NCI-H460 (cell line): ENCODE measurements around the gene ZDHHC20. TPM values are rescaled to one million over a fixed set of nuclear protein-coding genes. Genes with fewer than 3 reads are reported as not detected.

Source experiments
- DNase-seq: peaks from one replicate; pipeline ENCODE4 v3.0.0-alpha.2; 2016; ENCODE audit warnings: low read depth; ENCODE audit errors: extremely low read depth
- small RNA-seq, 2 experiments: library from RNA; depleted of rRNA; stranded (forward); fragments of <200 nt; gene quantifications; one replicate each; pipeline ENCODE3, GENCODE V24; 2014
- total RNA-seq: library from RNA; depleted of rRNA; stranded (reverse); fragments of >200 nt; shearing (Covaris generic); gene quantifications from 2 replicates; pipeline ENCODE4 v1.2.3, GENCODE V29; 2014; rRNA removed

ZDHHC20 gene
- total RNA-seq, 1 experiment from 2014 or later, result 42.2 TPM

DNA sequence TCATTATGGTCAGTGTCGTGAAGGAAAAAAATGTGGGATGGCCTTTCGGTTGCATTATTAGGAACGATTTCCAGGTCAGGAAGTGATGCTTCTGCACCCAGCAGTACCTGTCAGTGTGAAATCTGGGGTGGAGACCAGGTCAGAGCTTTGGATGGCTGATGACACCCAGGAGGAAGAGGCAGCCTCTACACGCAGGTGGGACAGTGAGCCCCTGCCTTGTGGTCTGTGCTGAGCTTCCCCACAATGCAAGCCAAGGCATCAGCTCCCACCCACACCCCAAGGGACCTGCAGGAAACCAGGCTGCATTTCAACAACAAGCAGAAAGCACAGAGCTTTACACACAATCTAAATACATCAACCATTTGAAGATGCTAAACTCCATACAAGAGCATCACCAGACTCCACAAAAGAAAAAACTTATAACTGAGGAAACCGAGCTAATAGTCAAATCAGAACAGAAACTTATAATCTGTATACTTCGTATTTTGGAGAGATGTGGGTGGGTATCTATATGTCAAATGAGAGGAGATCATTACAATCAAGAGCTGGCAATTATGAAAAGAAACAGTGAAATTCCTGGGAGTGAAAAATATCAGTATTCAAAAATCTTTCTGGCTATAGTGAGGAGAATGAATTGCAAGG lies 130.1 kb downstream of the ZDHHC20 start:
- no peak for DNase-seq

DNA sequence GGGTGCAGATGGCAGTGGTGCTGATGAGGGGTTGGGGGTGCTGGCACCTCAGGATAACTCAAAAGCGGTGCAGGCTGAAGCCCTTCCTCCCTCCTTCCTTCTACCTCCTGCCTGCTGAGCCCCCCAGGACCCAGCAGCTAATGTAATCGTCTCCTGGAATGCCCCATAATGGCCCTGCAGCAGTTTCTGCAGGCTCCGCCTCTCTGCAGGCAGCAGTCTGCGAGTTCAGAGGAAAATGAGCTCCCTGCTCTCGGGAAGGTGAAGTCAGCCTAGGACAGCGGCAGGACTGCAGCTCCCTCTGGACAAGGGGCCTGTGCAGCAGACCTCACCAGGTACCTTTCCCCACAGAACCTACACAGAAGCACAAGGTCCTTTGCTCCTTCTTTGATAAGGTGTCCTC lies 130.9 kb downstream of the ZDHHC20 start:
- DNase-seq, result no peak

DNA sequence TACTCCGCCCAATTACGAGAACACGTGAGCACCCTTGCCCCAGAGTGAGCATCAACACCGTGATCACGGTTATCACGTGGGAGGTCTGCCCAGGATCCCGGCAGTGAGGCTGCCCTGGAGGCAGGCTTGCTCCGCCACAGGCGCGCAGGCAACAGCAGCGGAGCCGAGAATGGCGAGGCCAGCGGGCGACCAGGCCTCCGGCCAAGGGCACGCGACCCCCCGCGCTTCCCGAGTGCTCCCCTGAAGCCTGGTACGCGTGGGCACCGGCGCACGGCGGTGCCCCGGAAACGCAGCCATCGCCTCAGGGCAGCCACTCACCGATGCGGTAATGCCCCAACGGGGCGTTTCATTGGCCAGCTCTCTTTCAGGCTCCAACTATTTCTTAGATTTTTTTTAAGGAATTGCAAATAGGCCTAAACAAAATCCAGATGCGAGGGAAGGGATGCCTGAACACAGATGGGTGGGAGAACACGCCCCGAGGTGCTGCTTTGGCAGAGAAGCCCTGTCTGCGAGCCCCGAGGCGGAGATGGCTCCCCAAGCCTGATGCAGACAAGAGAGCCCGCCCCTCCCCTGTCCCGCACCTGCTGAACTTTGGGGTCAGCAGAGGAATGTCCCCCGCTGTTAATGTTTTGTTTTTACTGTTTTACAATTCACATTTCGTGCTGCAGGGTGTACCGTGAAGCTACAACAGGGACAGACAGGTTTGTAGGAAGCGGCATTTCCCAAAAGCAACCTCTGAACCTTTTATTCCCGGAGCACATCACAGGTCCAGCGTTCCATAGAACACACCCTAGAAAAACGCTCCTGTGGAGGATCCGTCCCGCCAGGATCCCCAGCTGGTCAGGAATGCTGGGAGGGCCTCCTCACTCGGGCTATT lies 132.7 kb downstream of the ZDHHC20 start:
- no peak for DNase-seq

- no peak for DNase-seq
Observed at GRCh38 chr13:21324803-21325202, 134.3 kb downstream of the ZDHHC20 start.

DNA sequence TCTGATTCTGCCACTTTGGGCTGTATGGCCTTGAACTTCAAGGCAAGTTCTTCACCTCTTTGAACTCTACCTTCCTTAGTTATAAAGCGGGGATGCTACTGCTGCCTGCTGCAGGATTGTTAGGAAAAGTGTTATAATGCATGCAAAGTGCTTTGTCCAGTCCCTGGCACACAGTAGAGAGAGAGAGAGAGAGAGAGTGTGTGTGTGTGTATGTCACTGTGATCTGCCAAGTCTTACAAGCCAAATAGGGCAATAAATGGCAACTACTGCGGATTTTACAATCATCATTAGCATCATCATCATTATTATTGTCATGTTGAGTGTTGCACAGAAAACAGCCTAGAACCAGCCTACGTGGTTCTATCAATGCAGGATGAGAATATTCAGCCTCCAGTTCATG lies 136.1 kb downstream of the ZDHHC20 start:
- DNase-seq, result no peak

Small RNA genes lying within 50 kb of the gene (small RNA-seq; reads per million reads assigned to genes)
- 0 to 0.41 reads per million in 2 experiments for gene RNA5SP25

Other genes starting within 250 kb of the ZDHHC20 start
- gene MICU2, start 144.9 kb upstream of the ZDHHC20 start, total RNA-seq, result 41.7 and 42.1 TPM in 2 replicates
- not detected in 2 replicates for gene FGF9, start 211.8 kb upstream of the ZDHHC20 start, total RNA-seq